ENCODE results near the gene CRADD.
A peak's percentile ranks its signal among the peaks of the same experiment; 100 is the strongest.

Gene CRADD

DNA sequence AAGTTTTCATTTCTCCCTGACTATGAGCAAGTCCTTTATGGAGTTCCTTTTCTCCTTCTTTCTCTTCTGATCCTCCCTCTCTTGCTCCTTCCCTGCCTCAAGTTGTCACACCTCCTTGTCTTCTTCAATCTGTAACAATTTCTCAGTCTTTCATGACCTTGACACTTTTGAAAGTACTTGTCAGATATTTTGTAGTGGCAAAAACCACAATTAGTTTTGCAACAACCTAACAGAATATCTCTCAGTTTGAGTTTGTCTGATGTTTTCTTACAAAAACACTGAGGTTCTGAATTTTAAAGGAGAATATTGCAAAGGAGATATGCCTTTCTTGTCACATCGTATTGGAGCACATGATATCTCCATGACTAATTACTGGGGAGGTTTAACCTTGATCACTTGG lies 4.1 kb upstream of the CRADD start:
- no peaks in the 10 kb centered on the region for H3K27me3 ChIP-seq (ENCODE audit: control insufficient read depth, insufficient read depth, low read length)
- no peaks in the 10 kb centered on the region for H3K9me3 ChIP-seq (ENCODE audit: control insufficient read depth, insufficient read depth, low read length)
- no peak overlapping the region for H3K9ac ChIP-seq (ENCODE audit: low read depth, low read length)
- H3K4me1 ChIP-seq (ENCODE audit: control insufficient read depth, insufficient read depth, low read length) = peaks cover under 1% of the 10 kb centered on the region
- no peaks in the 10 kb centered on the region for H3K36me3 ChIP-seq (ENCODE audit: control insufficient read depth, insufficient read depth, low read length)
- no peak overlapping the region for H3K4me3 ChIP-seq (ENCODE audit: low read depth, low read length)

DNA sequence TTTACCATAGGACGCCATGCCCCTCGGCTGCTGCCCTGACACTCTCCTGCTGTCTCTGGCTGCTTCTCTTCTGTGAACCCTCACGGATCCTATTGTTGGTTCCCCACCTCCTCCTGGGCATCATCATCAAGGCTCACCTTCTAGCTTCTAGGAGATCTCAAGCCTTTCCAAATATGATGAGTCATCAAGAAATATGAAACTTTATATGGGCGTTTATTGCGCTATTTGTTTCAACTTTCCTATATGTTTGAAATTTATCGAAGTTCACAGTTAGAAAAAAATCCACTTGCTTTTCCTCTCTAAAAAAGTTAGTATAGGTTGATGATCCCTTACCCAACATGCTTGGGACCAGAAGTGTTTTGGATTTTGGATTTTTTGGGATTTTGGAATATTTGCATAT lies 2.8 kb upstream of the CRADD start:
- no peaks in the 10 kb centered on the region for H3K9me3 ChIP-seq (ENCODE audit: control insufficient read depth, insufficient read depth, low read length)
- no peak overlapping the region for H3K4me3 ChIP-seq (ENCODE audit: low read depth, low read length)
- no peaks in the 10 kb centered on the region for H3K36me3 ChIP-seq (ENCODE audit: control insufficient read depth, insufficient read depth, low read length)
- H3K4me1 ChIP-seq (ENCODE audit: control insufficient read depth, insufficient read depth, low read length) = peaks cover 6% of the 10 kb centered on the region
- H3K9ac ChIP-seq (ENCODE audit: low read depth, low read length) = no peak overlapping the region
- no peaks in the 10 kb centered on the region for H3K27me3 ChIP-seq (ENCODE audit: control insufficient read depth, insufficient read depth, low read length)

DNA sequence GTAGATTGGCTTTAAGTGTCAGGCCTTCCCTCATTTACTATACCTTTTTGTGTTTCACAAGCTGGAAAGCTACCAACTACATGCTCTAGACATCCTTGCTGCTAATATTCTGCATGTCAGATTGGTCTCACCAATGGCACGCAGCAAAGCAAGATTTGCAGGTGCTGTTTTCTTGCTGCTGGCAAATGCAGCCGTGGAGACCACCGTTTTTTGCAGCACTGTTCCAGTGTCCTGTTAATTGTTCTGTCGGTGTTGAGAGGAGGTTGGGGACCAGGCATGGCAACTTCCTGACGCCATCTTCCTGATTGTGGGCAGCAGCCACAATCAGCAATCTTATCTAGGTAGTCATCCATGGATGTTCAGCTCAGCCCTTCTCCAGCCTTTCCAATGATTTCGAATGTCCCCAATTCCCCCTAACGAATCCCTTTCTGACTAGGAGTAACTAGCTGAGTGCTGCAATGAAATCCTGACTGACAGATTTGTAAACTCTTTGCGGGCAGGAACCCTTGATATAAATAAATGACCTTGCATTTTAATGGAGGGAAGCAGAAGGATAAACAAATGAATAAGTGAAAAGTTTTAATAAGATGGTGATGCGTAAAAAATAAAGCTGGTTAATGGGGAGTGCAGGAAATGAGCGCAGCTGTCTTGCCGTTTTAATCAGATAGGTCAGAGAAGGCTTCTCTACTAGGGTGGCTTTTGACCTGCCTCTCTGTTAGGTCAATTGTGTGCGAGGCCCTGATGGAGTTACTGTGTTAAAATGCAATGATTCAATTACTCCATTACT lies 574 bp upstream of the CRADD start:
- H3K36me3 ChIP-seq (ENCODE audit: control insufficient read depth, insufficient read depth, low read length) = no peaks in the 10 kb centered on the region
- H3K9ac ChIP-seq (ENCODE audit: low read depth, low read length) = no peak overlapping the region
- no peaks in the 10 kb centered on the region for H3K9me3 ChIP-seq (ENCODE audit: control insufficient read depth, insufficient read depth, low read length)
- H3K4me1 ChIP-seq (ENCODE audit: control insufficient read depth, insufficient read depth, low read length) = peaks cover 6% of the 10 kb centered on the region
- H3K4me3 ChIP-seq (ENCODE audit: low read depth, low read length) = peak overlapping the region; percentile 77
- no peaks in the 10 kb centered on the region for H3K27me3 ChIP-seq (ENCODE audit: control insufficient read depth, insufficient read depth, low read length)

DNA sequence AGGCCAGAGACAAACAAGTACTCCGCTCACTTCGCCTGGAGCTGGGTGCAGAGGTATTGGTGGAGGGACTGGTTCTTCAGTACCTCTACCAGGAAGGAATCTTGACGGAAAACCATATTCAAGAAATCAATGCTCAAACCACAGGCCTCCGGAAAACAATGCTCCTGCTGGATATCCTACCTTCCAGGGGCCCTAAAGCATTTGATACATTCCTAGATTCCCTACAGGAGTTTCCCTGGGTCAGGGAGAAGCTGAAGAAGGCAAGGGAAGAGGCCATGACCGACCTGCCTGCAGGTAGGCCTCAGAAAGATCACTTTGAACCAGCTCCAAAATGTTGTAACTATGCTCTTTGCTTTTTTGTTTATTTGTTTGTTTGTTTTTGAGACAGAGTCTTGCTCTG lies 1.6 kb downstream of the CRADD start:
- H3K9me3 ChIP-seq (ENCODE audit: control insufficient read depth, insufficient read depth, low read length) = no peaks in the 10 kb centered on the region
- H3K27me3 ChIP-seq (ENCODE audit: control insufficient read depth, insufficient read depth, low read length) = no peaks in the 10 kb centered on the region
- peaks cover 15% of the 10 kb centered on the region for H3K4me1 ChIP-seq (ENCODE audit: control insufficient read depth, insufficient read depth, low read length)
- no peaks in the 10 kb centered on the region for H3K36me3 ChIP-seq (ENCODE audit: control insufficient read depth, insufficient read depth, low read length)
- no peak overlapping the region for H3K9ac ChIP-seq (ENCODE audit: low read depth, low read length)
- H3K4me3 ChIP-seq (ENCODE audit: low read depth, low read length) = no peak overlapping the region

DNA sequence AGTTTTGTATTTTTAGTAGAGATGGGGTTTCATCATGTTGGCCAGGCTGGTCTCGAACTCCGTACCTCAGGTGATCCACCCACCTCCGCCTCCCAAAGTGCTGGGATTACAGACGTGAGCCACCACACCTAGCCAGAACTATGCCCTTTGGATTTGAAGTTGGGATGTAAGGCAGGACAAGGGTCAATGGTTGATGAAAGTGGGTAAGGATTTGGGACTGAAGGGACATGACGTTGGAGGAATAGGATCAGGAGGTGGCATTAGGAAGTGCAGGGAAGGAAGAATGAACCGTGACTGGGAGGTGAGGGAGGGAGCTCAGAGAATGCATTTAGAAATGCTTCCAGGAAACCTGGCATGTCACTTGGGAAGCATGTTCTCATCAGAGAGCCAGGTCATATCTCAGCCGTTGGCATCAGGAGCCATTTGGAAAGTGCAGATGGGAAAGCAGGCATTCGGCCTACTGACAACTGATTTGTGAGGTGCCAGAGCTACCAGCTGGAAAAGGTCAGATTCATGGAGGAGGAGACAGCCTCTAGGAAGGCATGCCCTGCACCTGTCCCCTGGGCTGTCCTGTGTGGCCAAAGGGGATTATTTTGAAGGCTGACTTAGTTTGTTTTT lies 2.2 kb downstream of the CRADD start:
- no peaks in the 10 kb centered on the region for H3K27me3 ChIP-seq (ENCODE audit: control insufficient read depth, insufficient read depth, low read length)

DNA sequence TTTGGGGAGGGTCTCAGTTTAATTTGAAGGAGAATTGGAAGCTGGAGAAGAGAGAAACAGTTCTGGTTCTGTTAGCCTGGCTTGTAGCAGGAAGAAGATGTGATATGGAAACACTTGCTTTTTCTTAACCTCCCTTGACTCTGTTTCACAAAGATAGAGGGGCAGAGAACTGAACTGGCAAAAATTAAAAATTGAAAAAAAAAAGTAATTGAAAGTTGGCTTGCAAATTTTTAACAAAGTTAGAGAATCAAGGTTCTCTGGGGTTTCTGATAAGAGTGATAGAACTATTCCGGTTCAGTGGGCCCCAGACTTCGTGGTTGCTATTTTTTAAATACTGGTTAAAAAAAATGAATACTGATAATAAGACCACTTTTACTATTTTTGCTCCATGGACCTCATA lies 2.8 kb downstream of the CRADD start:
- Histone ChIP-seq H3K9ac (ENCODE audit: low read depth, low read length) (no peak overlapping the region), H3K9me3 (ENCODE audit: control insufficient read depth, insufficient read depth, low read length) (no peaks in the 10 kb centered on the region), H3K4me3 (ENCODE audit: low read depth, low read length) (no peak overlapping the region), H3K36me3 (ENCODE audit: control insufficient read depth, insufficient read depth, low read length) (no peaks in the 10 kb centered on the region), H3K27me3 (ENCODE audit: control insufficient read depth, insufficient read depth, low read length) (no peaks in the 10 kb centered on the region), H3K4me1 (ENCODE audit: control insufficient read depth, insufficient read depth, low read length) (peaks cover 15% of the 10 kb centered on the region)

More for the DNA sequence above, 2.2 kb downstream of the CRADD start:
- no peak overlapping the region for H3K4me3 ChIP-seq (ENCODE audit: low read depth, low read length)
- H3K9ac ChIP-seq (ENCODE audit: low read depth, low read length) = no peak overlapping the region
- peaks cover 15% of the 10 kb centered on the region for H3K4me1 ChIP-seq (ENCODE audit: control insufficient read depth, insufficient read depth, low read length)
- H3K9me3 ChIP-seq (ENCODE audit: control insufficient read depth, insufficient read depth, low read length) = no peaks in the 10 kb centered on the region
- H3K36me3 ChIP-seq (ENCODE audit: control insufficient read depth, insufficient read depth, low read length) = no peaks in the 10 kb centered on the region

DNA sequence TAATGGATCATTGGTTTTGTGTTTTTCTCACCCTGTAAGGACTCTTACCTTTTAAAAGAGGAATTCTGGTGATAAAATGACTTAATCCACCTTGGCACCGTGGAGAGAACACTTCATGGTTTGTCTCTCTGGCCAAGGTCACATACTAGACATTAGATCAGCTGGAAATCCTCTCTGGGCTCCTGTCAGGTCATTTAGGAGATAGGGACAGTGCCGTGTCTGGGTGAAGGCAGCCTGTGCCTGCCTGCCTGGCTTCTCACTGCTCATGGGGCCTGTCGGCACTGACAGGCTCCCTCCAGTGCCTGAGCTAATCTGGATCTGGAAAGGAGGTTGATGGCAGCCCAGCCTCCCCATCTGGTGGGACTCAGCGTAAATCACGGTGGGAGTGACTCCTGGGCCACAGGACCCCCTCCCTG lies 5.7 kb downstream of the CRADD start:
- peaks cover 15% of the 10 kb centered on the region for H3K4me1 ChIP-seq (ENCODE audit: control insufficient read depth, insufficient read depth, low read length)

DNA sequence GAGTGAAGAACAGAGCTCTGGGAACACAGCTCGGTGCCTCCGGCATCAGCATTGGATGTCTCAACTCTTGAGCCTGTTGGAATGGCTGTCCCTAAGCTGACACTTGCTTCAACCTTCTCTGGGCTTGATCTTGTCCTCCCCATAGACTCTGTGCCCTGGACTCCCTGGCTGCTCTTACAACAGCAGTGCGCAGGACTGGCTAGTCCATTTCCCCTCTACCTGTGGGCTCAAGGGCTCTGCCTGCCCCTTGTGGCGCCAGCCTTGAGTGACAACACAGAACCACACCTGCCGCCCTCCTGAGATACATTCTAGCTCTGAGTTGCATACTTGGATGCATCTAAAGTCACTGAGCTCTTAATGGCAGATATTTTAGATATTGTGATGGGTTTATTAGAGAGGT lies 6.2 kb downstream of the CRADD start:
- Histone ChIP-seq H3K4me3 (ENCODE audit: low read depth, low read length) (no peak overlapping the region), H3K36me3 (ENCODE audit: control insufficient read depth, insufficient read depth, low read length) (no peaks in the 10 kb centered on the region), H3K9ac (ENCODE audit: low read depth, low read length) (no peak overlapping the region), H3K4me1 (ENCODE audit: control insufficient read depth, insufficient read depth, low read length) (peaks cover 11% of the 10 kb centered on the region), H3K9me3 (ENCODE audit: control insufficient read depth, insufficient read depth, low read length) (no peaks in the 10 kb centered on the region), H3K27me3 (ENCODE audit: control insufficient read depth, insufficient read depth, low read length) (no peaks in the 10 kb centered on the region)

More for the DNA sequence above, 5.7 kb downstream of the CRADD start:
- H3K9me3 ChIP-seq (ENCODE audit: control insufficient read depth, insufficient read depth, low read length) = no peaks in the 10 kb centered on the region
- H3K36me3 ChIP-seq (ENCODE audit: control insufficient read depth, insufficient read depth, low read length) = no peaks in the 10 kb centered on the region
- H3K9ac ChIP-seq (ENCODE audit: low read depth, low read length) = no peak overlapping the region
- no peak overlapping the region for H3K4me3 ChIP-seq (ENCODE audit: low read depth, low read length)
- H3K27me3 ChIP-seq (ENCODE audit: control insufficient read depth, insufficient read depth, low read length) = no peaks in the 10 kb centered on the region

DNA sequence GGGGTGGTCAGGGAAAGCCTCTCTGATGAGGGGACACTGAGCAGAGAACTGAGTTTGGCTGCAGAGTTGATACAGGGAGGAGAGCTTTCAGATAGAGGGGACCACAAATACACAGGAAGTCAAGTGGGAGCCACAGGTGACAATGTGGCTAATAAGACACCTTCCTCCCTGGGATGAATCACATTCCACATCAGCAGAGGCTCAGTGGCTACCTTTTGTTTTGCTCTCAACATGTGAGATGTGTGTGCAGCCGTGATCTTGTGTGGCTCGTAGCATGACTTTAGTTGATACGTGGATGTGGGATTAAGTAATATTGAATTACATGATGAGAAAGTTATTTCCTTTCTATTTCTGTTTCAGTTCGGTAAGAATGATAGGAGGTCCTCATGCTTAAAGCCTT lies 7.5 kb downstream of the CRADD start:
- H3K4me3 ChIP-seq (ENCODE audit: low read depth, low read length) = no peak overlapping the region
- no peaks in the 10 kb centered on the region for H3K9me3 ChIP-seq (ENCODE audit: control insufficient read depth, insufficient read depth, low read length)
- H3K36me3 ChIP-seq (ENCODE audit: control insufficient read depth, insufficient read depth, low read length) = no peaks in the 10 kb centered on the region
- no peak overlapping the region for H3K9ac ChIP-seq (ENCODE audit: low read depth, low read length)
- H3K27me3 ChIP-seq (ENCODE audit: control insufficient read depth, insufficient read depth, low read length) = no peaks in the 10 kb centered on the region
- peaks cover 17% of the 10 kb centered on the region for H3K4me1 ChIP-seq (ENCODE audit: control insufficient read depth, insufficient read depth, low read length)

DNA sequence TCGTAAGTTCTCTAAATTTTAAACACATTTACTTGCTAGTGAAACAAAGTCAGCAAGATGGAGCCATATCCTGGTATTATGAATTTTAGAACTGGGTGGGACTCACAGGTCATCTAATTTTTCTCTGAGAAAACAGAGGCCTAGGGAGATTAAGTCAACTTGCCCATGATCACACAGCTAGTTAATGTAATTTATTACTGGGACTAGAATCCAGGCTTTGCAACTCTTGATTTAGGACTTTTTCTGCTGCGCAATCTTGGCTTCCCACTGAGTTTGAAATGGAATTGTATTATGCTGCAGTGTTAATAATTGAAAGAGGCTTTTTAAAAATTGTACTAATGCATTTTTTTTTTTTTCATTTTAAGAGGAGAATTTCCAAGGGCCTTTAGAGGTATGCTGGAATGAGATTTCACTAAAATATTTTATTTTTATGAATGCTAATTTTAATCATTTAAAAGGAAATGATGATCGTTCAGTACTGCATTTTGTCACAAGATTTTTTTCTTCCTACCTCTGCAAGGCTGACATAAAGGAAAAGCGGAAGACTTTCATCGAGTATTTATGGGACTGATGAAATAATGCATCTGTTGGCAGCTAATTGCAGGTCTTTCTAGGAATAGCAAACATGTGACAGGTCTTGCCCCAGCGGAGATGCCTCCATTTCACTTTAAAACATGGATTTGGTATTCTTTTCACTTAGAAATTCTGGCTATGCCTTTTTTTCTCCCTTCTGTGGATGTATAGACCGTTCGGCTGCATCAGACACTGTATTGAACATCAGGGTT lies 9.6 kb downstream of the CRADD start:
- Histone ChIP-seq H3K9me3 (ENCODE audit: control insufficient read depth, insufficient read depth, low read length) (no peaks in the 10 kb centered on the region), H3K4me3 (ENCODE audit: low read depth, low read length) (no peak overlapping the region), H3K4me1 (ENCODE audit: control insufficient read depth, insufficient read depth, low read length) (peaks cover 20% of the 10 kb centered on the region), H3K36me3 (ENCODE audit: control insufficient read depth, insufficient read depth, low read length) (no peaks in the 10 kb centered on the region), H3K9ac (ENCODE audit: low read depth, low read length) (no peak overlapping the region), H3K27me3 (ENCODE audit: control insufficient read depth, insufficient read depth, low read length) (no peaks in the 10 kb centered on the region)

DNA sequence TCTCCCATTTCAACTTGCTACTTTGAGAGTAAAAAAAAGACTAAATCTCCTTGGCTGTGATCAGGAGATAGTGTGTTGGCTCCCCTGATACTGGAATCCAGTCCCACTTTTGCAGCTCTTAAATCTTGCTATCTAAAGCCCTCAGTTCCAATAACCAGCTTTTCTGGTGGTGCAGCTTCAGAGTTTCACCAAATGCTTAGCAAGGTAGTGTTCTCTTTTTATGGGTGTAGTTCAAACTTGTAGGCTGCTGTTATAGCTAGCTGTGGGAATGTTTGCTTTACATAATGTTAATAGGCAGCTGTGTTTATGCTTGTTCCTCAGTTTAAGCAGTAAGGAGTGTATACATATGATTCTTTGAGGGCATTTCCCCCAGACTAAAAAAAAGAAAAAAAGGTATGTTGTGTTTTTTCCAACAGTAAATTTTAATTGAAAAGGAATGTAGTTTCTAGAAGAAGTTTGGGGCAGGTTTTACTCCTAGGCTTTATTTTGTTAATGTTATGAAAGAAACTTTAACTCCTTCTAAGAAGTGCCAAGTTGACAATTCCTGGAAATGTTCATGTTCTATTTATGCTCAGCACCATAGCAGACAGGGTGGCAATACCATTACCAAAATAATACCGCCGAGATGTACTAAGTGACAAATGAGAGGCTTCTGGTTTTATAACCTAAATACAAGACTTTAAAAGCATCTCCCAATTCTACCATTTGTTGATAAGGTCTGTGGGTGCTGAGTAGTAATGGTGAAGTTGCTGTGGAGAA lies 12.1 kb downstream of the CRADD start:
- Histone ChIP-seq H3K4me1 (ENCODE audit: control insufficient read depth, insufficient read depth, low read length) (peaks cover 11% of the 10 kb centered on the region), H3K27me3 (ENCODE audit: control insufficient read depth, insufficient read depth, low read length) (no peaks in the 10 kb centered on the region), H3K9ac (ENCODE audit: low read depth, low read length) (no peak overlapping the region), H3K36me3 (ENCODE audit: control insufficient read depth, insufficient read depth, low read length) (no peaks in the 10 kb centered on the region), H3K4me3 (ENCODE audit: low read depth, low read length) (no peak overlapping the region), H3K9me3 (ENCODE audit: control insufficient read depth, insufficient read depth, low read length) (no peaks in the 10 kb centered on the region)
